Activated naive CD8-positive, alpha-beta T cell treated with anti-CD3 and anti-CD28 coated beads, Interleukin-2, amount 50 U/mL, for 16 hours (primary cell): ENCODE measurements around the gene OR51L1.
"Not testable (repeated sequence)": the region's sequence is repeated elsewhere in the genome, so short reads cannot be mapped to it uniquely, and the experiment has no call there.

Experiments
- DNase-seq: peaks from one replicate; pipeline ENCODE4 v3.0.0-alpha.2; 2020; ENCODE audit warnings: low read depth, low spot score

OR51L1 gene

GRCh38 chr11:4994551-4994950, at the start of gene OR51L1:
Gene OR51L1 (plus strand): TSS chr11:4994851. CDS start chr11:4998983, 4,132 bp downstream.
- DNase-seq, result no peak

GRCh38 chr11:4947505-4947904, 47.1 kb upstream of the OR51L1 start, which contains the start of gene OR51A4:
Gene OR51A4 (minus strand): TSS chr11:4947605. CDS start chr11:4947100, 505 bp downstream.
- DNase-seq, result no peak

- not testable (repeated sequence) for DNase-seq
Measured at GRCh38 chr11:4955613-4956012, 39.0 kb upstream of the OR51L1 start, which contains the start of gene OR51A2. Gene OR51A2 (minus strand): TSS chr11:4955713. CDS start chr11:4955713, 0 bp downstream.

GRCh38 chr11:4957396-4957795, 37.3 kb upstream of the OR51L1 start:
- DNase-seq, result no peak

- no peak for DNase-seq
Measured at GRCh38 chr11:4960877-4961276, 33.8 kb upstream of the OR51L1 start.

- no peak for DNase-seq
Measured at GRCh38 chr11:4962816-4963215, 31.8 kb upstream of the OR51L1 start.

- no peak for DNase-seq
Measured at GRCh38 chr11:4975436-4975835, 19.2 kb upstream of the OR51L1 start.

- DNase-seq, result no peak
Measured at GRCh38 chr11:4979036-4979435, 15.6 kb upstream of the OR51L1 start.

- DNase-seq, result no peak
Measured at GRCh38 chr11:4982678-4983077, 12.0 kb upstream of the OR51L1 start.

GRCh38 chr11:4983841-4984240, 10.8 kb upstream of the OR51L1 start:
- no peak for DNase-seq

- DNase-seq, result no peak
Measured at GRCh38 chr11:4991060-4991459, 3.6 kb upstream of the OR51L1 start.

- no peak for DNase-seq
Measured at GRCh38 chr11:5004424-5005274, 10.0 kb downstream of the OR51L1 start.

GRCh38 chr11:5007561-5007960, 12.9 kb downstream of the OR51L1 start:
- no peak for DNase-seq

GRCh38 chr11:5011254-5011653, 16.6 kb downstream of the OR51L1 start:
- no peak for DNase-seq

GRCh38 chr11:5013012-5013411, 18.4 kb downstream of the OR51L1 start:
- DNase-seq, result no peak

- DNase-seq, result no peak
Measured at GRCh38 chr11:5021996-5022395, 27.3 kb downstream of the OR51L1 start.

GRCh38 chr11:5036669-5037068, 42.0 kb downstream of the OR51L1 start:
- no peak for DNase-seq

- no peak for DNase-seq
Measured at GRCh38 chr11:5037926-5038325, 43.3 kb downstream of the OR51L1 start.

- DNase-seq, result no peak
Measured at GRCh38 chr11:5038341-5038740, 43.7 kb downstream of the OR51L1 start.

- no peak for DNase-seq
Measured at GRCh38 chr11:5040876-5041275, 46.2 kb downstream of the OR51L1 start.

GRCh38 chr11:5042091-5042490, 47.4 kb downstream of the OR51L1 start:
- DNase-seq, result no peak

GRCh38 chr11:5043380-5043779, 48.7 kb downstream of the OR51L1 start:
- no peak for DNase-seq

GRCh38 chr11:5046226-5046625, 51.6 kb downstream of the OR51L1 start, which contains the start of gene OR52J3:
Gene OR52J3 (plus strand): TSS chr11:5046526. CDS start chr11:5046526, 0 bp downstream.
- no peak for DNase-seq
